ENCODE results near the gene LY9. TPM values are rescaled to one million over a fixed set of nuclear protein-coding genes. Genes with fewer than 3 reads are reported as not detected.

LY9 gene
- total RNA-seq, 4 donors from 2014 or later: 0.23 to 1.6 (median 0.84) TPM

GRCh38 chr1:160858507-160858906 lies 62.5 kb downstream of the LY9 start:
- 46 to 52% methylated on average over 3 of the region's 3 CpGs for WGBS, 2 donors
- peak; percentile 7 to 37 for DNase-seq (ENCODE audit: low spot score in 2 of 2)
- no peak overlapping the region for H3K4me3 ChIP-seq (ENCODE audit: low read depth, poor library complexity, severe bottlenecking)
- intact Hi-C loops (cut with DNase I; ENCODE audit: low total_unique reads): no loop called here
- no peak for TF ChIP-seq CTCF (IDR thresholded peaks at IDR 0.05)
- TF ChIP-seq POLR2A (IDR thresholded peaks at IDR 0.05): no peak

GRCh38 chr1:160859166-160859565 lies 63.2 kb downstream of the LY9 start:
- DNase-seq (ENCODE audit: low spot score in 2 of 2): peak in 1 of 2 donors; percentile 29
- WGBS, 2 donors: 86 to 88% methylated on average over 5 of the region's 5 CpGs
- intact Hi-C loops (cut with DNase I; ENCODE audit: low total_unique reads): no loop called here
- no peak for TF ChIP-seq CTCF (IDR thresholded peaks at IDR 0.05)
- no peak for TF ChIP-seq POLR2A (IDR thresholded peaks at IDR 0.05)
- H3K4me3 ChIP-seq (ENCODE audit: low read depth, poor library complexity, severe bottlenecking): no peak overlapping the region

GRCh38 chr1:160860840-160861505 lies 65.0 kb downstream of the LY9 start:
- DNase-seq (ENCODE audit: low spot score in 2 of 2): peak; percentile 4 to 48
- no peak for TF ChIP-seq CTCF (IDR thresholded peaks at IDR 0.05)
- no peak for TF ChIP-seq POLR2A (IDR thresholded peaks at IDR 0.05)
- WGBS, 2 donors: 62 to 79% methylated on average over 5 of the region's 5 CpGs
- H3K4me3 ChIP-seq (ENCODE audit: low read depth, poor library complexity, severe bottlenecking): no peak overlapping the region
- intact Hi-C loops (cut with DNase I; ENCODE audit: low total_unique reads): no loop called here

GRCh38 chr1:160862203-160863060 lies 66.5 kb downstream of the LY9 start, which contains the start of gene CD244:
TSS of gene CD244 (minus strand) at chr1:160862887. CDS start at chr1:160862677, 210 bp downstream.
- no peak within 1 kb of the TSS for H3K4me3 ChIP-seq (ENCODE audit: low read depth, poor library complexity, severe bottlenecking)
- intact Hi-C loops (cut with DNase I; ENCODE audit: low total_unique reads): no loop called here
- TF ChIP-seq CTCF (IDR thresholded peaks at IDR 0.05): no peak
- TF ChIP-seq POLR2A (IDR thresholded peaks at IDR 0.05): no peak
- no peak for DNase-seq (ENCODE audit: low spot score in 2 of 2)
- WGBS, 2 donors: 34 to 52% methylated on average over 12 of the region's 12 CpGs

GRCh38 chr1:160863061-160863773 lies 67.2 kb downstream of the LY9 start:
- intact Hi-C loops (cut with DNase I; ENCODE audit: low total_unique reads): no loop called here
- WGBS, 2 donors: 69 to 81% methylated on average over 11 of the region's 11 CpGs

GRCh38 chr1:160863774-160864131 lies 67.8 kb downstream of the LY9 start:
- 78 to 81% methylated on average over 4 of the region's 4 CpGs for WGBS, 2 donors
- no peak for TF ChIP-seq CTCF (IDR thresholded peaks at IDR 0.05)
- TF ChIP-seq POLR2A (IDR thresholded peaks at IDR 0.05): no peak
- H3K4me3 ChIP-seq (ENCODE audit: low read depth, poor library complexity, severe bottlenecking): no peak overlapping the region
- no peak for DNase-seq (ENCODE audit: low spot score in 2 of 2)
- intact Hi-C loops (cut with DNase I; ENCODE audit: low total_unique reads): no loop called here

More at GRCh38 chr1:160863061-160863773, 67.2 kb downstream of the LY9 start:
- TF ChIP-seq POLR2A (IDR thresholded peaks at IDR 0.05): no peak
- no peak for DNase-seq (ENCODE audit: low spot score in 2 of 2)
- no peak overlapping the region for H3K4me3 ChIP-seq (ENCODE audit: low read depth, poor library complexity, severe bottlenecking)

Measured in lower leg skin (tissue), 4 donors.